Measurements from ENCODE around the gene FSHR.

DNA sequence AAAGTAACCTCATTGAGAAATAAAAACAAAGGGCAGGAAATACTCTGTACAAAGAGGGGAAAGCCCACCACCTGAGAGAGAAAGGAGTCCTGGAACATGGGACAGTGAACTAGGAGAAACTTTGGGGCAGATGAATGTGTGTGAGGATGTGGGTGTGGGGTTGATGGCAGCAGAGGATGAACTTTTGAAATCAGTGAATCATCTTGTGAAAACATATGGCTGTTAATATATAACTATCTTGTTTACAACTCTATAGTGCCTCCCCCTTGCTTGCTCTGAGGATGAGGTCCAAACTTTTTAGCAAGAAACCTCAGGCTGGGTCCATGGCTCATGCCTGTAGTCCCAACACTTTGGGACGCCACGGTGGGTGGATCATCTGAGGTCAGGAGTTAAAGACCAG lies 227.0 kb downstream of the FSHR start:
- TF ChIP-seq, protein P1, sequence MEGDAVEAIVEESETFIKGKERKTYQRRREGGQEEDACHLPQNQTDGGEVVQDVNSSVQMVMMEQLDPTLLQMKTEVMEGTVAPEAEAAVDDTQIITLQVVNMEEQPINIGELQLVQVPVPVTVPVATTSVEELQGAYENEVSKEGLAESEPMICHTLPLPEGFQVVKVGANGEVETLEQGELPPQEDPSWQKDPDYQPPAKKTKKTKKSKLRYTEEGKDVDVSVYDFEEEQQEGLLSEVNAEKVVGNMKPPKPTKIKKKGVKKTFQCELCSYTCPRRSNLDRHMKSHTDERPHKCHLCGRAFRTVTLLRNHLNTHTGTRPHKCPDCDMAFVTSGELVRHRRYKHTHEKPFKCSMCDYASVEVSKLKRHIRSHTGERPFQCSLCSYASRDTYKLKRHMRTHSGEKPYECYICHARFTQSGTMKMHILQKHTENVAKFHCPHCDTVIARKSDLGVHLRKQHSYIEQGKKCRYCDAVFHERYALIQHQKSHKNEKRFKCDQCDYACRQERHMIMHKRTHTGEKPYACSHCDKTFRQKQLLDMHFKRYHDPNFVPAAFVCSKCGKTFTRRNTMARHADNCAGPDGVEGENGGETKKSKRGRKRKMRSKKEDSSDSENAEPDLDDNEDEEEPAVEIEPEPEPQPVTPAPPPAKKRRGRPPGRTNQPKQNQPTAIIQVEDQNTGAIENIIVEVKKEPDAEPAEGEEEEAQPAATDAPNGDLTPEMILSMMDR (IDR thresholded peaks at IDR 0.05) = no peak
- TF ChIP-seq POLR2A (IDR thresholded peaks at IDR 0.05) (no peak), POLR2AphosphoS5 (IDR thresholded peaks at IDR 0.05; ENCODE audit: insufficient read depth in 1 of 2, low read depth in 1 of 2) (no peak)
